Neural cell (in vitro differentiated cells): ENCODE measurements around the gene SAMD10. TPM values are rescaled to one million over a fixed set of nuclear protein-coding genes. Genes with fewer than 3 reads are reported as not detected.

Experiments
- H2AFZ ChIP-seq: fragments of 200-600, 300-800 bp; sonication (generic), shearing (Covaris generic); 2 replicates; pipeline ENCODE4 v1.6.0; 2014; ENCODE audit warnings: low read depth, mild to moderate bottlenecking, antibody characterized with exemption, low read length, moderate library complexity
- H3F3A ChIP-seq: fragments of 200-600 bp; shearing (Covaris generic); 2 replicates; pipeline ENCODE4 v1.6.1; 2016; ENCODE audit warnings: mild to moderate bottlenecking, moderate library complexity, mixed read lengths, antibody characterized with exemption, low read length; ENCODE audit not compliant: insufficient read depth, poor library complexity, severe bottlenecking
- H3K27ac ChIP-seq: fragments of 200-600, 300-800 bp; sonication (generic), shearing (Covaris generic); 2 replicates; pipeline ENCODE4 v1.5.1; 2014; ENCODE audit warnings: mild to moderate bottlenecking, low read length, moderate library complexity
- H3K27me3 ChIP-seq: fragments of 300-800, 200-600 bp; sonication (generic), shearing (Covaris generic); 2 replicates; pipeline ENCODE4 v1.6.0; 2014; ENCODE audit warnings: mild to moderate bottlenecking, low read depth, low read length, moderate library complexity; ENCODE audit not compliant: insufficient read depth
- H3K36me3 ChIP-seq: fragments of 300-800, 200-600 bp; sonication (generic), shearing (Covaris generic); 2 replicates; pipeline ENCODE4 v1.5.1; 2014; ENCODE audit warnings: mild to moderate bottlenecking, antibody characterized with exemption, low read length, moderate library complexity; ENCODE audit not compliant: insufficient read depth
- H3K4me2 ChIP-seq: fragments of 300-800, 200-600 bp; sonication (generic), shearing (Covaris generic); 2 replicates; pipeline ENCODE4 v1.6.0; 2014; ENCODE audit warnings: mild to moderate bottlenecking, low read length
- H3K4me3 ChIP-seq: fragments of 300-800, 200-600 bp; sonication (generic), shearing (Covaris generic); 2 replicates; pipeline ENCODE4 v1.5.1; 2014; ENCODE audit warnings: mild to moderate bottlenecking, low read length, moderate library complexity
- H3K79me2 ChIP-seq: fragments of 200-600 bp; shearing (Covaris generic); replicated peaks from 2 replicates; pipeline ENCODE4 v1.6.0; 2014; ENCODE audit warnings: mild to moderate bottlenecking, low read length, moderate library complexity; ENCODE audit not compliant: insufficient read depth
- H3K9ac ChIP-seq: fragments of 300-800, 200-600 bp; sonication (generic), shearing (Covaris generic); 2 replicates; pipeline ENCODE4 v1.6.1; 2016; ENCODE audit warnings: mild to moderate bottlenecking, low read length, mixed read lengths
- H3K9me2 ChIP-seq: fragments of 200-600 bp; shearing (Covaris generic); 2 replicates; pipeline ENCODE4 v1.6.1; 2016; ENCODE audit warnings: mild to moderate bottlenecking, low read length, mixed read lengths; ENCODE audit not compliant: insufficient read depth
- H3K9me3 ChIP-seq: fragments of 200-600, 300-800 bp; sonication (generic), shearing (Covaris generic); 2 replicates; pipeline ENCODE4 v1.6.1; 2016; ENCODE audit warnings: mild to moderate bottlenecking, mixed run types, low read length, moderate library complexity, mixed read lengths
- H4K20me1 ChIP-seq: fragments of 200-600 bp; shearing (Covaris generic); 2 replicates; pipeline ENCODE4 v1.6.1; 2016; ENCODE audit warnings: mild to moderate bottlenecking, mixed run types; ENCODE audit not compliant: insufficient read depth
- CTCF ChIP-seq: fragments of 450-650 bp; IDR thresholded peaks from 2 replicates; pipeline ENCODE4 v1.5.1; 2014; ENCODE audit warnings: antibody characterized with exemption, mild to moderate bottlenecking, moderate library complexity; ENCODE audit not compliant: poor library complexity, severe bottlenecking
- EP300 ChIP-seq: fragments of 450-650 bp; conservative IDR thresholded peaks from 2 replicates; pipeline ENCODE4 v1.6.1; 2014; ENCODE audit warnings: antibody characterized with exemption, mild to moderate bottlenecking, moderate library complexity; ENCODE audit not compliant: poor library complexity, severe bottlenecking
- EZH2 ChIP-seq: fragments of 200-600, 300-800 bp; shearing (Covaris generic), sonication (generic); IDR thresholded peaks from 2 replicates; pipeline ENCODE4 v1.6.1; 2014; ENCODE audit warnings: antibody characterized with exemption, low read length, borderline replicate concordance, mild to moderate bottlenecking; ENCODE audit not compliant: insufficient read depth, poor library complexity, severe bottlenecking
- MXI1 ChIP-seq: fragments of 450-650 bp; conservative IDR thresholded peaks from 2 replicates; pipeline ENCODE4 v1.6.1; 2014; ENCODE audit warnings: antibody characterized with exemption, mild to moderate bottlenecking; ENCODE audit not compliant: poor library complexity, severe bottlenecking
- POLR2AphosphoS5 ChIP-seq: IDR thresholded peaks from 2 replicates; pipeline ENCODE4 v1.6.1; 2012
- RAD21 ChIP-seq: fragments of 450-650 bp; conservative IDR thresholded peaks from 2 replicates; pipeline ENCODE4 v1.6.1; 2014; ENCODE audit warnings: antibody characterized with exemption, mild to moderate bottlenecking, moderate library complexity
- REST ChIP-seq: IDR thresholded peaks from 2 replicates; pipeline ENCODE4 v1.6.1; 2012; ENCODE audit warnings: borderline replicate concordance
- SMC3 ChIP-seq: fragments of 450-650 bp; conservative IDR thresholded peaks from 2 replicates; pipeline ENCODE4 v1.6.1; 2014; ENCODE audit warnings: antibody characterized with exemption, mild to moderate bottlenecking, moderate library complexity; ENCODE audit not compliant: poor library complexity
- TAF1 ChIP-seq: IDR thresholded peaks from 2 replicates; pipeline ENCODE4 v1.6.1; 2012; ENCODE audit warnings: low read depth
- polyA plus RNA-seq: library from polyadenylated mRNA; depleted of rRNA; stranded (reverse); fragments of >200 nt; gene quantifications from 2 replicates; pipeline ENCODE4 v1.2.3, GENCODE V29; 2014

Gene SAMD10
- polyA plus RNA-seq, 1 donor from 2014 or later = 23.3 TPM

GRCh38 chr20:63958964-63959698 lies 20.3 kb downstream of the SAMD10 start:
- Histone ChIP-seq H3K4me3 (no peak overlapping the region), H3K79me2 (peaks cover 20% of the 10 kb centered on the region), H3F3A (no peaks in the 10 kb centered on the region), H3K9me3 (no peaks in the 10 kb centered on the region), H3K4me2 (no peak overlapping the region), H3K27ac (no peak overlapping the region), H4K20me1 (no peaks in the 10 kb centered on the region), H3K27me3 (no peaks in the 10 kb centered on the region), H3K36me3 (no peaks in the 10 kb centered on the region), H3K9ac (no peak overlapping the region), H3K9me2 (no peaks in the 10 kb centered on the region), H2AFZ (no peak overlapping the region)
- no peak for TF ChIP-seq POLR2AphosphoS5
- TF ChIP-seq EP300 = no peak
- TF ChIP-seq REST = no peak
- TF ChIP-seq CTCF = no peak
- no peak for TF ChIP-seq SMC3
- no peak for TF ChIP-seq MXI1
- no peak for TF ChIP-seq EZH2
- no peak for TF ChIP-seq RAD21
- TF ChIP-seq TAF1 = no peak

GRCh38 chr20:63958471-63958870 lies 21.0 kb downstream of the SAMD10 start:
- TF ChIP-seq MXI1 (no peak), CTCF (no peak), TAF1 (no peak), REST (no peak)
- Histone ChIP-seq H3K4me2 (no peak overlapping the region), H3K27me3 (no peaks in the 10 kb centered on the region)

More at GRCh38 chr20:63958471-63958870, 21.0 kb downstream of the SAMD10 start:
- Histone ChIP-seq H3K9ac (no peak overlapping the region), H3K9me3 (no peaks in the 10 kb centered on the region), H3K36me3 (no peaks in the 10 kb centered on the region), H2AFZ (no peak overlapping the region), H3K9me2 (no peaks in the 10 kb centered on the region), H3K4me3 (no peak overlapping the region), H4K20me1 (no peaks in the 10 kb centered on the region), H3K79me2 (peaks cover 21% of the 10 kb centered on the region), H3F3A (no peaks in the 10 kb centered on the region), H3K27ac (no peak overlapping the region)
